RPMI8226 (cell line): ENCODE results near the gene NRXN2.

Experiments used
- DNase-seq: peaks from one replicate; pipeline ENCODE4 v3.0.0-alpha.2; 2015

NRXN2 gene

GRCh38 chr11:64694821-64695365 lies 28.1 kb downstream of the NRXN2 start:
- DNase-seq = peak; percentile 41

DNA sequence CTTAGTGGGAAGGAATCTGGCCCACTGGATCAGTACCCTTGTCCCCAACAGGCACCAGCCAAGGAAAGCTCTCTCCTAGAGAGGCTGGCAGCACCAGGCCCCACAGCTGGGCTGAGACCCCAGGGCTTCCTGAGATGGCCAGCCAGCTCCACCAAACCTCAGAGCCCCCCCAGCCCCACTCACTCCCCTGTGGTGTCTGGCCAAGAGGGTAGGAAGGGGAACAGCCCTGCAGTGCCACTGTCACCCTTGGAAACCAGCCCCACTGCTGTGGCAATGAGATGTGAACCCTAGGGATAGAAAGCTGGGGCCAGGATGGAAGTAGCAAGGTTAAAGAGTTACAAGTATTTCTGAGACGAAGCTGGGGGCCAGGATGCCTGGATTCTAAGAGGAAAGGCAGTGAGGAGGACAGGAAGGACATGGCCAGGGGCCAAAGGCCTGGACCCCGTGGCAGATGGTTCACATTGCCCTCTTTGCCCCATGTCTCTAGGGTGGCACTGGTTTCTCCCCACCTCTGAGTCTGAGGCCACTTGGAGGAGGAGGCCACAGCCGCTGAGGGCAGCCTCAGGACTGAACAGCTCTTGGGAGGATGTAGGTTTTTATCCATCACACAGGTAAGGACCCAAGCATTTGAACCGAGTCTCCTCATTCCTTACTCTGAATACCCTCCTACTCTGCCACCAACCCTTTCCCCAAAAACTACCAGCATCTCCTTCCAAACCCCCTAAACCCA lies 28.8 kb downstream of the NRXN2 start:
- DNase-seq = no peak

DNA sequence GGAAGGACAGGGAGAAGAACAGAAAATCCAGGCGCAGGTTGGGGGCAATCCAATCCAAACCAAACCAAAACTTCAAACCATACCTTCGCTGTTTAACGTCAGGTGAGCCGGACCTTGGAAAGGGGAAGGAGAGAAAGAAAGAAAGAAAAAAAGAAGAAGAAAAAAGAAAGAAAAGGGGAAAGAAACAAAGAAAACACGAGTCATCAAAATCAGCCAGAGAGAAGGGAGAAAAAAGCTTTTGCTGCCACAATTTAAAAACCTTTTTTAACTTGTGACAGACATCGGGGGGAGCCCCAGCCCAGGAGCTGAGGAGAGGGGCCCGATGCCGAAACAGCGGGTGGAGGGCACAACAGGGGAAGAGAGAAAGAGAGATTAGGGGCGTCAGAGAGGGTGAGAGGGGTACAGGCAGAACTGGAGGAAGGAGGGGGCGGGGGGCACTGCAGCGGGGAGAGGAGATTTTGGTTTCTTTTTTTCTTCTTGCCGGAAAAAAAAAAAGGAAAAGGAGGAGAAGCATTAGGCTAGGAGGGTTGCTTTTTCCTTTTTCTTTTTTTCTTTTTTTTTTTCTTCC lies 30.1 kb downstream of the NRXN2 start:
- no peak for DNase-seq

DNA sequence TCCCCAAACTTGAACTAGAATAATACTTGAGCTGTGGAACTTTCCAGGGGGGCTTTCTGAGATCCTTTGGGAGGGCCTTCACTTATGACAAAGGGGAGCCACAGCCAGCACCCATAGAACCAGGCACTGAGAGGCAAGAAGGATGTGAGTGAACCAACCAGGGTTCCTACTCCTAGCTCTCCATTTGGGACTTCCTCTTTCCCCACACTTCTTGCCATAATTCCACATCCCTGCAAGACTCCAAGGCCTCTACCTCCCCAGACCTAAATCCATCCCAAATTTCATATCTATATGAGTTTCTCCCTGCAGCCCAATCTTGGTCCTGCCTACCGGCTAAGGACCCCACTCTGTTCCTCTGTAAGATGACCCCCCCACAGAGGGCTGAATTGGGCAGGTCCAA lies 31.5 kb downstream of the NRXN2 start:
- no peak for DNase-seq

DNA sequence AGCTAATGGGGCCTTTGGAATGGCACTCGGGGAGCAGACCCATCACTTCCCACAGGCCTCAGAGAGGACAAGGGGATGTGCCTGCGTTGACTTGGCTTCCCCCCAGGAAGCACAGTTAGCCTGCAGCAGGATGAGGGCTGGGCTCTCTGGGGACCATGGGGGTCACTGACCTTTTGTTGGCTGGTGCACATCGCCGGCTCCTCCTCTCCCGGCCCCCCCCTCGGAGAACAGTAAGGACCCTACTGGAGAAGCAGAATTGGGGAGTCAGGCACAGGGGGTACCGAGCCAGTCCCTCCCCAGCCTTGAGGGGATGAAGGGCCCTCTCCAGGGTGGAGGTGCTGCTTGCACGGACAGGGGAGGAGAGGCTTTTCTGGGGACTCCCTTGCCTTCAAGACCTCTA lies 32.8 kb downstream of the NRXN2 start:
- DNase-seq = no peak

GRCh38 chr11:64688534-64688982 lies 34.4 kb downstream of the NRXN2 start:
- DNase-seq = peak; percentile 97

- peak; percentile 28 for DNase-seq
These were observed 35.1 kb downstream of the NRXN2 start for GRCh38 chr11:64687643-64688533.

- peak; percentile 94 for DNase-seq
These were observed 35.8 kb downstream of the NRXN2 start for GRCh38 chr11:64687204-64687603.

GRCh38 chr11:64686466-64687170 lies 36.4 kb downstream of the NRXN2 start:
- DNase-seq = no peak

DNA sequence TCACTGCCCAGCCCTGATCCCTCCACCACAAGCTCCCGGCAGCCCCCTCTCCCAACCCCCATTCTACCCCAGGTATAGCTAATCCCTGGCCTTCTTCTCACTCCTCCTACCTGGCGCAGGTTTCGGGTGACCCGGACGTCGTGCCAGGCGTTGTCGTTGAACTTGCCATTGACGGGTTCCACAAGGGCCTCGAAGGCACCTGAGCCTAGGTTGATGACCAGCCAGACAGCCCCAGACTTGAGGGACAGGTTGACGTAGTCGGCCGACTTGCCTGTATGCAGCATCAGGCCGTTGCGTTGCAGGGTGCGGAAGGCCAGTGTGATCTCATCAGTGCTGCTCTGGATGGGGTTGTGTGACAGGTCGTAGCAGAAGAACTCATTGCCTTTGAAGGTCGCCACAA lies 37.5 kb downstream of the NRXN2 start:
- DNase-seq = no peak

- no peak for DNase-seq
These were observed 38.6 kb downstream of the NRXN2 start for GRCh38 chr11:64684357-64684756.

GRCh38 chr11:64681171-64681570 lies 41.8 kb downstream of the NRXN2 start:
- no peak for DNase-seq

DNA sequence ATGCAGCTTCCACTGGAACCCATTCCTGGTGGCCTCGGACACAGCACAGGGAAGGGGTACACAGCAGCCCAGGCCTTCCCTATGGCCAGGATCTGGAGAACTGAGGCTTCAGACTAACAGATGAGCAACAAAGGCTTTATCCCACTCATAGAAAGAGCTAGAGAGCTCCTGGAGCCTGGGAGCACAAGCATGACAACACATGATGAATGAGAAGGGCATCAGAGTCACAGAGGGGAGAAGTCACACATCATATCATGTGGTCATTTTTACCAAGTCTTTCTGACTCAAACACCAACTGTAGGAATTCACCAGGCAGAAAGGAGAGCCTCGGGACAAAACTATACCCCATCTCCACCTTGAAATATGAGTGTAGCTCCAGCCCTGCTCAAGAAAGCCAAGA lies 43.2 kb downstream of the NRXN2 start:
- no peak for DNase-seq

DNA sequence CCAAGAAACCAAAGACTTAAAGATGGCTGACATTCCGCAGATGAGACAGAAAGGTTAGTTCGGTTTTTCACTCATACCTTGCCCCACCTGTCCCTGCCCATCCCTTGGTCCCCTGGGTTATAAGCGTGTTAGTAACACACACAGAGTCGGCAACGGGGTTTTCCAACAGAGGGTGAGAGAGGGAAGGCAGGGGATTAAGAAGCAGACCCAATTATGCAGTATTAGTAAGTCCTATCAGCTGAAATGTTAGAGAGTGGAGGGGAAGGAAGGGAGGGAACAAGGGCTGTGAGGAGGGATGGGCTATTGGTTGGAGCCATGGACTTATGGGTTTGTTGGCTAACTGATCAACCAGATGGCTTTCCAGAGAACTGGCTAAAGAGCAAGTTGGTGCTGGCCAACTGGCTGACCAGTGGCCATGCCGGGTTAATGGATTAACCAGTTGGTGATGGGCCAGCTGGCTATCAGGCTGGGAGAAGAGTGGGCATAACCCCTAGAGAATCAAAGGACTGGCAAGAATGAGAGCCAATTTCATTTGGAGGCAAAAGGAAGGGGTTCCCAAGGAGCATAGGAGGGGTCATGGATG lies 45.5 kb downstream of the NRXN2 start:
- DNase-seq = no peak

GRCh38 chr11:64676261-64676615 lies 46.8 kb downstream of the NRXN2 start:
- no peak for DNase-seq

DNA sequence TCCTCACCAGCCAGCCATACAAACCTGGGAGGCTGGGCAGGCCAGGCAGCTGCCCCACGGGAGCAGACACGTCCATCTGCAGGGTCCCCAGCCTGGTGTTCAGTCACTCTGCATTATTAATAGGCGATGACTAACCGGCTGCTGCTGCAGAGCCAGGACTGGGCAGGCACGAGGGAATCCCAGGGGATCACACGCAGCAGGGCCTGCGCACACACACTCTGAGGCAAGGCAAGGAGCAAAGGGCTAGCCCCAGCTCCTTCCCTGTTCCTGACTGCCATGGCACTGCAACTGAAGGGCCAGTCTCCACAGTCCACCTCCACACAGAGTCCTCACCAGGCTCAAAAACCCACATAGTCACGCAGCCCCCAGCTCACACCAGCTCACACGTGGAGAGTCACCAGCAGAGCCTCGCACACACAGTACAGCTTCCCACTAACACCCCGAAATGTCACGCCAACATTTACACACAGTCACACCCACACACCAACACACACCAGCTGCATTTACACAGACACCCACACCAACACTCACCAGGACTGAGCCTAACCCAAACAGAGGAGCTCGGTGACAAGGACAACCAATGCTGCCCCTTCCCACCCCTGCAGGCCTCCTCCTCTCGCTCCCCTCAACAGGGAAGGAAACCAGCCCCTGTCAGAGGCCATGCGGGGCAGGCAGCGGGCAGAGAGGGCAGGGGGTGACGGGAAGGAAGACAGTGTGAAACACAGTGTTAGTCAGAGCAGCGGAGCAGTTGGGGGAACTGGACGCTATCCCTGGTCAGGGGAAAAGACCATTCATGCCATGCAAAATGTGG lies 47.3 kb downstream of the NRXN2 start:
- DNase-seq = no peak

DNA sequence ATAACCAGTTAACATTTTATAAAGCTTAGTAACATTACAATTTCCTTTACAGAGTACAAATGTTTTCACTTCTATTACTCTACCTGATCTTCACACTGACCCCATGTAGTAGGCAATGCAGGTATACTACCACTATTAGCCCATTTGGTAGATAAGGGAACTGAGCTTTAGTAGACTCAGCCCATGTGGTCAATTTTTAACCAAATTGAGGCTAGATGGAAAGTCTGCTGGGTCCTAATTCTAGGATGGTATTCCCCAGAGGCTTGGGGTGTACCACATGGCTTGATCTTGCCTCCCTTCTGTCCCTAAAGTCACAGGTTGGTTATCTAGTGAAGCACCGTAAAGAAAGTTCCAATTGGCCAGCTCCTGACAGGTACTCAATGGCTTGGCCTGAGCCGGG lies 48.2 kb downstream of the NRXN2 start:
- no peak for DNase-seq

GRCh38 chr11:64673279-64673678 lies 49.7 kb downstream of the NRXN2 start:
- no peak for DNase-seq

GRCh38 chr11:64672875-64673274 lies 50.1 kb downstream of the NRXN2 start:
- peak; percentile 61 for DNase-seq

DNA sequence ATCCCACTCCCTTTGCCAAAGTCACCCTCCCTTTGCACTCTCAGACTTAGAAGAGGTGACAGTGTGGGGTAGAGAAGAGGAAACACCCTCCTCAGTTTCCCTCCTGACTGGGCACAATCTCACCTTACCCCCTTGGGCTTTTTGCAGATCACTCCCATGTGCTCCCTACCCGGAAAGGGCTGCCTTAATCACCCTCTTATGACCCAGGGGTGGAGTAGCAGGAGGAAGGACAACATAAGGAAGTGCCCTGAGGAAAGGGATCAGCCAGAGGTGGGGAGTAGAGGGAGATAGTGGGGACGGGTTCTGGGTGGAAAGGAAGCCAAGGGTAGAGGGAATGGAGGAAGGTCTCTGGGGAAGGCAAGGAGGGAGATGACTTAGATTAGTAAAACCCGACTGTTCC lies 52.0 kb downstream of the NRXN2 start:
- DNase-seq = no peak

- DNase-seq = no peak
These were observed 55.7 kb downstream of the NRXN2 start for GRCh38 chr11:64667154-64667745.
